ENCODE results near the gene USP34.

DNA sequence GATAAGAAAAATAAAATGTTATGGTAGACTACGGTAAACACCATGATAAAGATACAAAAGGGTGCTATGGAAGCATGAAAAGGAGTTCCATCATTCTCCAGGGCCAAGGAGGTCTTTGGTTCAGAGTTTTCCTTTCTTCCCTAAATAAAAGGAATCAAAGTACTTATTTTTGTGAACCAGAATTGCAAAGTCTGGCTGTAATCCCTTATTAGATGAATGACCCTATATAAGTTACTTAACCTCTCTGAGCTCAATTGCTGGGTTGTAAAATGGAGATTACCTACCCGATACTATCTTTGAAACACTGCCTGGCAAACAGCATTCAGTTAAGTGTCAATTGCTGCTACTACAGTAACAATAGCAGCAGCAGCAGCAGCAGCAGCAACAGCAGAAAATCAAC is 218.9 kb downstream of the USP34 start:
- TF ChIP-seq, protein P1, sequence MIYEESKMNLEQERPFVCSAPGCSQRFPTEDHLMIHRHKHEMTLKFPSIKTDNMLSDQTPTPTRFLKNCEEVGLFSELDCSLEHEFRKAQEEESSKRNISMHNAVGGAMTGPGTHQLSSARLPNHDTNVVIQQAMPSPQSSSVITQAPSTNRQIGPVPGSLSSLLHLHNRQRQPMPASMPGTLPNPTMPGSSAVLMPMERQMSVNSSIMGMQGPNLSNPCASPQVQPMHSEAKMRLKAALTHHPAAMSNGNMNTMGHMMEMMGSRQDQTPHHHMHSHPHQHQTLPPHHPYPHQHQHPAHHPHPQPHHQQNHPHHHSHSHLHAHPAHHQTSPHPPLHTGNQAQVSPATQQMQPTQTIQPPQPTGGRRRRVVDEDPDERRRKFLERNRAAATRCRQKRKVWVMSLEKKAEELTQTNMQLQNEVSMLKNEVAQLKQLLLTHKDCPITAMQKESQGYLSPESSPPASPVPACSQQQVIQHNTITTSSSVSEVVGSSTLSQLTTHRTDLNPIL (CRISPR knock-in tag; IDR thresholded peaks at IDR 0.05; ENCODE audit: low read depth) = no peak
- TF ChIP-seq, protein P2, sequence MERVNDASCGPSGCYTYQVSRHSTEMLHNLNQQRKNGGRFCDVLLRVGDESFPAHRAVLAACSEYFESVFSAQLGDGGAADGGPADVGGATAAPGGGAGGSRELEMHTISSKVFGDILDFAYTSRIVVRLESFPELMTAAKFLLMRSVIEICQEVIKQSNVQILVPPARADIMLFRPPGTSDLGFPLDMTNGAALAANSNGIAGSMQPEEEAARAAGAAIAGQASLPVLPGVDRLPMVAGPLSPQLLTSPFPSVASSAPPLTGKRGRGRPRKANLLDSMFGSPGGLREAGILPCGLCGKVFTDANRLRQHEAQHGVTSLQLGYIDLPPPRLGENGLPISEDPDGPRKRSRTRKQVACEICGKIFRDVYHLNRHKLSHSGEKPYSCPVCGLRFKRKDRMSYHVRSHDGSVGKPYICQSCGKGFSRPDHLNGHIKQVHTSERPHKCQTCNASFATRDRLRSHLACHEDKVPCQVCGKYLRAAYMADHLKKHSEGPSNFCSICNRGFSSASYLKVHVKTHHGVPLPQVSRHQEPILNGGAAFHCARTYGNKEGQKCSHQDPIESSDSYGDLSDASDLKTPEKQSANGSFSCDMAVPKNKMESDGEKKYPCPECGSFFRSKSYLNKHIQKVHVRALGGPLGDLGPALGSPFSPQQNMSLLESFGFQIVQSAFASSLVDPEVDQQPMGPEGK (CRISPR knock-in tag; IDR thresholded peaks at IDR 0.05; ENCODE audit: borderline replicate concordance) = no peak
